ENCODE results near the gene SLCO4A1. TPM values are rescaled to one million over a fixed set of nuclear protein-coding genes. Genes with fewer than 3 reads are reported as not detected.

The SLCO4A1 gene
- total RNA-seq, 1 donor from 2014 or later, result 3.6 TPM

GRCh38 chr20:62712606-62713005 lies 70.3 kb downstream of the SLCO4A1 start:
- no peak for DNase-seq (ENCODE audit: low read depth, low spot score)

DNA sequence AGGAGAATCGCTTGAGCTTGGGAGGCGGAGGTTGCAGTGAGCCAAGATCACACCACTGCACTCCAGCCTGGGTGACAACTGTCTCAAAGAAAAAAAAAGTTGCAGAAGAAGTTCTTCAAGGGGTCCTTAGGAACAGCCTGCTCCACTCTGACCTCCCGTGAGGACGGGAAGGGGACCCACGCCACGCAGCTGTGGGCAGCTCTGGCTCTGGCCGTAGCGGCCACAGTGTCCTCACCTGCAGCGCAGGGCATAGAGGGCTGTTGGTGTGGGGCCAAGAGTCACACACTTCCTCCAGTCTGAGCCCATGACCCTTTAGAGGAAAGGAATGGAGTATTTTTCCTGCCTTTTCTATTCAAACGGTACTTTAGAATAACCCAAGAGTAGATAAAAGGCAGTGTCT lies 71.7 kb downstream of the SLCO4A1 start:
- no peak for DNase-seq (ENCODE audit: low read depth, low spot score)

GRCh38 chr20:62714799-62715198 lies 72.5 kb downstream of the SLCO4A1 start:
- no peak for DNase-seq (ENCODE audit: low read depth, low spot score)

DNA sequence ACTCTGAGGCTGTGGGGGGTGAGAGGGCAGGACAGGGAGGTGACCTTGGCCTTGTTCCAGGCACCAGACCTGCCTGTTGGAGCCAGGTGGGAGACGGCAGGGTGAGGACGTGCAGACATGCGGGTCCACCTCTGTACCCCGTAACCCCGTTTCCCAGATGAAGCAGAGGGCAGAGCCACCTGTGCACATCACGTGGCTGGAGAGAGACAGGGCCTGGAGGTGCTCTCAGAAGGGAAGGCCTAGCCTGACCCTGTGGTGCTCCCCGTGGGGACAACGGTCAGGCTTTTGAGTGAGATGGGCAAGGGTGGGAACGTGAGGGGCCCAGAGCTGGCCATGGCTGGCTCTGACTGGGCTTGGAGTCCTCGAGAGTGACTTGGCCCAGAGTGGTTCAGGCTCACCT lies 72.9 kb downstream of the SLCO4A1 start:
- no peak for DNase-seq (ENCODE audit: low read depth, low spot score)

GRCh38 chr20:62716198-62716940 lies 74.1 kb downstream of the SLCO4A1 start:
- DNase-seq (ENCODE audit: low read depth, low spot score), result no peak

- no peak for DNase-seq (ENCODE audit: low read depth, low spot score)
Observed at GRCh38 chr20:62716941-62717310, 74.6 kb downstream of the SLCO4A1 start.

GRCh38 chr20:62717933-62718332 lies 75.6 kb downstream of the SLCO4A1 start:
- no peak for DNase-seq (ENCODE audit: low read depth, low spot score)

GRCh38 chr20:62718546-62718945 lies 76.2 kb downstream of the SLCO4A1 start:
- no peak for DNase-seq (ENCODE audit: low read depth, low spot score)

DNA sequence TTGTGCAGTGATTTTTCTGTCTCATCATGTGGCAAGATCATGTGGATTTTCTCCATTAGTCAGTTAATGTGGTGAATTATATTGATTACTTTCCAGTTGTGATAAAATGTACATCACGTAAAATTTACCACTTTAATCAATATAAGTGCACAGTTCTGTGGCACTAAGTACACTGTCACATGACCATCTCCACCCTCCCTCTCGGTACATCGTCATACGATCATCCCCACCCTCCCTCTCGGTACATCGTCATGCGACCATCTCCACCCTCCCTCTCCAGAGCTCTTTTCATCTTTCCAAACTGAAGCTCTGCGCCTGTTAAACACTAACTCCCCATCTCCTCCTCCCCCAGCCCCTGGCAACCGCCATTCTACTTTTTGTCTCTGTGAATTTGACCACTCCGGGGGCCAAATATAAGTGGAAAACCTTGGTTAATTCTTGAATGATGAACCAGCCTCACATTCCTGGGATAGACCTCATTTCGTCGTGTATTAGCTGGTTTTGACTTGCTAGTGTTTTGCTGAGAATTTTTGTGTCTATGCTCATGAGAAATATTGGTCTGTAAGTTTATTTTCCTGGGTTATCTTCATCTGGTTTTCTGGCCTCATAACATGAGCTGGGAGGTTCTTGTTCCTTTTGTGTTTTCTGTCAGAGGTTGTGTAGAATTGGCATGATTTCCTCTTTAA lies 77.1 kb downstream of the SLCO4A1 start:
- DNase-seq (ENCODE audit: low read depth, low spot score), result no peak

Other genes starting within 250 kb of the SLCO4A1 start
- 1.2 and 1.4 TPM in 2 replicates for gene CABLES2, start 235.2 kb upstream of the SLCO4A1 start, total RNA-seq
- not detected in 2 replicates for gene RBBP8NL, start 215.0 kb upstream of the SLCO4A1 start, total RNA-seq
- gene GATA5, start 166.5 kb upstream of the SLCO4A1 start, total RNA-seq, result 0.07 TPM in 1 of 2 replicates, not detected in the other
- 1.8 and 2.2 TPM in 2 replicates for gene NTSR1, start 66.3 kb downstream of the SLCO4A1 start, total RNA-seq
- 28.9 and 29.8 TPM in 2 replicates for gene MRGBP, start 154.0 kb downstream of the SLCO4A1 start, total RNA-seq
- gene OGFR, start 162.3 kb downstream of the SLCO4A1 start, total RNA-seq, result 39.5 and 40.9 TPM in 2 replicates
- 0.04 and 0.20 TPM in 2 replicates for gene COL9A3, start 174.5 kb downstream of the SLCO4A1 start, total RNA-seq
- 10.6 and 15.6 TPM in 2 replicates for gene TCFL5, start 219.3 kb downstream of the SLCO4A1 start, total RNA-seq

Measured in pulmonary artery endothelial cell (primary cell).